ENCODE data around the gene MPO. TPM values are rescaled to one million over a fixed set of nuclear protein-coding genes. Genes with fewer than 3 reads are reported as not detected.

The MPO gene
- total and polyA plus RNA-seq, 2 of the 4 experiments (the other 2 are of a cell fraction): not detected

- WGBS, 2 experiments (ENCODE audit: extremely low coverage in 2 of 2, insufficient read length in 1 of 2): no CpG with 5 or more reads among the region's 1 CpG
- Histone ChIP-seq H3K9me3 (ENCODE audit: control insufficient read depth, insufficient read depth, low read length) (no peaks in the 10 kb centered on the region), H4K8ac (ENCODE audit: low read depth in 2 of 2, low read length in 2 of 2) (no peak overlapping the region), H3K9me1 (ENCODE audit: insufficient read depth, low read length) (no peaks in the 10 kb centered on the region), H3K23ac (ENCODE audit: low read depth, low read length) (no peak overlapping the region), H4K20me1 (ENCODE audit: insufficient read depth, low read length) (no peaks in the 10 kb centered on the region), H2AK5ac (ENCODE audit: low read depth, low read length) (no peak overlapping the region), H2BK120ac (ENCODE audit: low read depth, low read length) (no peak overlapping the region), H2AK9ac (replicated peaks; ENCODE audit: low read depth, low read length, poor library complexity) (no peak overlapping the region), H3K36me3 (ENCODE audit: control insufficient read depth, insufficient read depth, low read length) (no peaks in the 10 kb centered on the region), H3K27ac (ENCODE audit: insufficient read depth, low read length) (no peak overlapping the region), H2BK5ac (ENCODE audit: low read depth, low read length, poor library complexity, severe bottlenecking) (no peak overlapping the region), H3K79me1 (ENCODE audit: low read depth in 1 of 2, low read length in 2 of 2) (no peaks in the 10 kb centered on the region), H3K4ac (ENCODE audit: low read depth, low read length) (no peak overlapping the region), H2AFZ (replicated peaks; ENCODE audit: low read length, poor library complexity) (no peak overlapping the region), H3K18ac (ENCODE audit: low read depth, low read length) (no peak overlapping the region), H3K27me3 (ENCODE audit: control insufficient read depth, insufficient read depth, low read length) (no peaks in the 10 kb centered on the region; the same call in 1 of the 2 replicates), H2BK20ac (ENCODE audit: low read depth, low read length) (no peak overlapping the region), H3K4me1 (ENCODE audit: control insufficient read depth, insufficient read depth, low read length) (no peaks in the 10 kb centered on the region), H4K5ac (ENCODE audit: low read depth, low read length) (no peak overlapping the region), H3K14ac (replicated peaks; ENCODE audit: low read depth, low read length) (no peak overlapping the region), H3K56ac (ENCODE audit: extremely low read depth, insufficient read depth, low read length) (no peak overlapping the region), H4K91ac (ENCODE audit: insufficient read depth, low read depth, low read length) (no peak overlapping the region), H2BK15ac (ENCODE audit: low read depth, low read length) (no peak overlapping the region), H3K9ac (ENCODE audit: low read depth, low read length) (no peak overlapping the region), H3K4me3 (ENCODE audit: insufficient read depth, low read depth, low read length) (no peak overlapping the region), H3K4me2 (ENCODE audit: low read depth, low read length) (no peak overlapping the region)
- DNase-seq (no peak), ATAC-seq (ENCODE audit: low read depth) (no peak)
- POLR2A ChIA-PET (ENCODE audit: unreplicated experiment): interaction anchor here (0.6 kb wide), 1 partner anchor 37 kb away, joined by 11 read pairs; no protein-coding TSS in a partner anchor
- in situ Hi-C loops (cut with MboI; ENCODE audit: low sequenced_read_pairs): no loop called here
- TF ChIP-seq RAD21 (IDR thresholded peaks at IDR 0.05; ENCODE audit: low read length) (peak; percentile 29; the same call in 1 of the 2 replicates), CTCF (conservative IDR thresholded peaks at IDR 0.05; ENCODE audit: low read depth, low read length) (0 out of 2 replicates have a peak, but pooled peaks have one; percentile 15), MAFK (IDR thresholded peaks at IDR 0.05; ENCODE audit: low read depth, low read length) (no peak), BHLHE40 (IDR thresholded peaks at IDR 0.05; ENCODE audit: low read depth, low read length) (no peak), RCOR1 (IDR thresholded peaks at IDR 0.05; ENCODE audit: insufficient replicate concordance, low read length) (no peak), SMC3 (IDR thresholded peaks at IDR 0.05; ENCODE audit: low read depth, low read length) (no peak; the same call in 1 of the 2 replicates)
- intact Hi-C loops (cut with micrococcal nuclease): no loop called here
- dilution Hi-C loops (cut with HindIII; ENCODE audit: low sequenced_read_pairs, unreplicated experiment): no loop called here
- CTCF ChIA-PET: interaction anchor here (0.6 kb wide), 1 partner anchor 1066 kb away, joined by 3 read pairs; no protein-coding TSS in a partner anchor
- no TSS peak for BruUV-seq (replicated peaks)
Measured at GRCh38 chr17:58312829-58313228, 32.1 kb upstream of the MPO start.
